ENCODE data around the gene F8A2.
"Not testable (repeated sequence)": the region's sequence is repeated elsewhere in the genome, so short reads cannot be mapped to it uniquely, and the experiment has no call there.

The F8A2 gene

GRCh38 chrX:155381843-155382528 is at the start of gene F8A2:
F8A2 (plus strand) TSS chrX:155382095; CDS start chrX:155382115, 20 bp downstream.
- DNase-seq = not testable (repeated sequence)

- DNase-seq = no peak
Measured at GRCh38 chrX:155333544-155334100, 48.3 kb upstream of the F8A2 start.

GRCh38 chrX:155334486-155335336 is 47.2 kb upstream of the F8A2 start, which contains the start of gene CLIC2:
CLIC2 (minus strand) TSS chrX:155334614; CDS start chrX:155334427, 187 bp downstream.
- peak; percentile 54 for DNase-seq

- not testable (repeated sequence) for DNase-seq
Measured at GRCh38 chrX:155335337-155335712, 46.6 kb upstream of the F8A2 start.

- DNase-seq = not testable (repeated sequence)
Measured at GRCh38 chrX:155345689-155346088, 36.2 kb upstream of the F8A2 start.

- DNase-seq = not testable (repeated sequence)
Measured at GRCh38 chrX:155349448-155349847, 32.4 kb upstream of the F8A2 start.

- not testable (repeated sequence) for DNase-seq
Measured at GRCh38 chrX:155363712-155364111, 18.2 kb upstream of the F8A2 start.

GRCh38 chrX:155373777-155374458 is 8.0 kb upstream of the F8A2 start:
- not testable (repeated sequence) for DNase-seq

- DNase-seq = not testable (repeated sequence)
Measured at GRCh38 chrX:155379802-155380201, 2.1 kb upstream of the F8A2 start.

- not testable (repeated sequence) for DNase-seq
Measured at GRCh38 chrX:155382529-155382967, 653 bp downstream of the F8A2 start.

GRCh38 chrX:155389634-155390033 is 7.7 kb downstream of the F8A2 start:
- DNase-seq = no peak

GRCh38 chrX:155394747-155395276 is 12.9 kb downstream of the F8A2 start:
- not testable (repeated sequence) for DNase-seq

- DNase-seq = no peak
Measured at GRCh38 chrX:155406429-155406828, 24.5 kb downstream of the F8A2 start.

- DNase-seq = no peak
Measured at GRCh38 chrX:155417769-155418168, 35.9 kb downstream of the F8A2 start.
